HepG2 (cell line): ENCODE data around the gene ACSL5. TPM values are rescaled to one million over a fixed set of nuclear protein-coding genes. Genes with fewer than 3 reads are reported as not detected.
A peak's percentile ranks its signal among the peaks of the same experiment; 100 is the strongest.

Experiments used
- CREM ChIP-seq, 2 experiments: sonication (generic) in 1 of 2; formaldehyde crosslinking in 1 of 2; IDR thresholded peaks; 2 replicates each; pipeline versions ENCODE4 v1.4.0 to v1.6.1; 2016 to 2020; ENCODE audit warnings: antibody characterized with exemption in 1 of 2, mild to moderate bottlenecking in 1 of 2, missing genetic modification reagents in 1 of 2
- EP300 ChIP-seq, 3 experiments: sonication (generic) in 1 of 3; formaldehyde crosslinking in 1 of 3; IDR thresholded peaks; 2 replicates each; pipeline versions ENCODE4 v1.5.1 to v1.6.1; 2011 to 2020; ENCODE audit warnings: low read depth in 2 of 3, low read length in 2 of 3, borderline replicate concordance in 1 of 3, improper control_type of control experiment in 1 of 3, mild to moderate bottlenecking in 1 of 3, missing genetic modification reagents in 1 of 3, moderate library complexity in 1 of 3
- HOXA9 ChIP-seq: sonication (generic); formaldehyde crosslinking; IDR thresholded peaks from 2 replicates; pipeline ENCODE4 v1.8.1; 2022; ENCODE audit warnings: missing genetic modification reagents, mild to moderate bottlenecking, moderate library complexity, borderline replicate concordance
- MEF2D ChIP-seq: sonication (generic); formaldehyde crosslinking; IDR thresholded peaks from 2 replicates; pipeline ENCODE4 v1.5.1; 2020; ENCODE audit warnings: mild to moderate bottlenecking, missing genetic modification reagents
- MIER3 ChIP-seq: IDR thresholded peaks from 2 replicates; pipeline ENCODE4 v1.6.1; 2016; ENCODE audit warnings: missing compliant biosample characterization, borderline replicate concordance
- MXI1 ChIP-seq: IDR thresholded peaks from 3 replicates; pipeline ENCODE4 v1.6.1; 2012; ENCODE audit warnings: low read depth, low read length, inconsistent platforms, borderline replicate concordance
- PRMT3 ChIP-seq: sonication (generic); formaldehyde crosslinking; IDR thresholded peaks from 2 replicates; pipeline ENCODE4 v1.8.1; 2022; ENCODE audit warnings: low read depth, mild to moderate bottlenecking, moderate library complexity, missing genetic modification reagents, borderline replicate concordance
- SIN3B ChIP-seq: fragments of 150-350 bp; IDR thresholded peaks from 2 replicates; pipeline ENCODE4 v1.6.1; 2014; ENCODE audit warnings: low read length
- SKI ChIP-seq: fragments of 450-650 bp; IDR thresholded peaks from one replicate; pipeline ENCODE4 v1.6.1; 2018; ENCODE audit warnings: mild to moderate bottlenecking; ENCODE audit not compliant: partially characterized antibody
- SOX5 ChIP-seq: IDR thresholded peaks from 2 replicates; pipeline ENCODE4 v1.6.1; 2016; ENCODE audit warnings: borderline replicate concordance
- SP5 ChIP-seq: IDR thresholded peaks from 2 replicates; pipeline ENCODE4 v1.6.1; 2016; ENCODE audit warnings: low read depth, borderline replicate concordance
- YEATS2 ChIP-seq: sonication (generic); formaldehyde crosslinking; IDR thresholded peaks from 2 replicates; pipeline ENCODE4 v1.4.0; 2020; ENCODE audit warnings: missing genetic modification reagents, borderline replicate concordance
- ZBED4 ChIP-seq: sonication (generic); formaldehyde crosslinking; IDR thresholded peaks from 2 replicates; pipeline ENCODE4 v1.4.0; 2020; ENCODE audit warnings: missing genetic modification reagents, borderline replicate concordance
- ZNF180 ChIP-seq: sonication (generic); formaldehyde crosslinking; IDR thresholded peaks from 2 replicates; pipeline ENCODE4 v1.4.0; 2020; ENCODE audit warnings: low read depth, missing genetic modification reagents, borderline replicate concordance
- ZNF251 ChIP-seq: sonication (generic); formaldehyde crosslinking; IDR thresholded peaks from 2 replicates; pipeline ENCODE4 v1.9.0; 2021; ENCODE audit warnings: mild to moderate bottlenecking, missing genetic modification reagents
- ZNF296 ChIP-seq: sonication (generic); formaldehyde crosslinking; conservative IDR thresholded peaks from 2 replicates; pipeline ENCODE4 v1.5.0; 2020; ENCODE audit warnings: mild to moderate bottlenecking, missing genetic modification reagents
- ZNF3 ChIP-seq: IDR thresholded peaks from 2 replicates; pipeline ENCODE4 v1.7.0; 2017; ENCODE audit warnings: inconsistent platforms
- ZNF335 ChIP-seq: sonication (generic); formaldehyde crosslinking; IDR thresholded peaks from 2 replicates; pipeline ENCODE4 v1.4.0; 2020; ENCODE audit warnings: missing genetic modification reagents
- ZNF572 ChIP-seq: sonication (generic); formaldehyde crosslinking; IDR thresholded peaks from 2 replicates; pipeline ENCODE4 v1.5.1; 2020; ENCODE audit warnings: mild to moderate bottlenecking, missing genetic modification reagents
- ZNF670 ChIP-seq: sonication (generic); formaldehyde crosslinking; IDR thresholded peaks from 2 replicates; pipeline ENCODE4 v1.8.0; 2022; ENCODE audit warnings: mild to moderate bottlenecking, missing genetic modification reagents, borderline replicate concordance
- ZNF740 ChIP-seq: sonication (generic); formaldehyde crosslinking; IDR thresholded peaks from 2 replicates; pipeline ENCODE4 v1.4.0; 2020; ENCODE audit warnings: missing genetic modification reagents
- ZNF761 ChIP-seq: sonication (generic); formaldehyde crosslinking; conservative IDR thresholded peaks from 2 replicates; pipeline ENCODE4 v1.4.0; 2020; ENCODE audit warnings: mild to moderate bottlenecking, missing genetic modification reagents
- ZSCAN20 ChIP-seq: sonication (generic); formaldehyde crosslinking; IDR thresholded peaks from 2 replicates; pipeline ENCODE4 v1.4.0; 2020; ENCODE audit warnings: missing genetic modification reagents, mild to moderate bottlenecking, borderline replicate concordance
- polyA plus RNA-seq, 8 experiments: library from polyadenylated mRNA; depleted of rRNA in 3 of 8; stranded (reverse) in 7 of 8; unstranded in 1 of 8; fragments of >200 nt; fragmentation: Illumina TruSeq in 4 of 8; extraction: Trizol in 4 of 8; gene quantifications; 2 replicates each; pipeline versions ENCODE4 v1.2.1 to v1.2.3, GENCODE V29; 2011 to 2016; ENCODE audit warnings: low read depth in 4 of 8, missing spikeins in 1 of 8, mixed read lengths in 1 of 8; ENCODE audit not compliant: insufficient read depth in 1 of 8
- total RNA-seq, 5 experiments: library from RNA; depleted of rRNA; stranded (reverse); fragments of >200 nt; fragmentation: Illumina TruSeq; extraction: Trizol; gene quantifications; 2 replicates each; pipeline ENCODE4 v1.2.3, GENCODE V29; 2016; ENCODE audit warnings: low read depth in 1 of 5
- TF ChIP-seq, protein P1 (sequence below): sonication (generic); formaldehyde crosslinking; IDR thresholded peaks from 2 replicates; pipeline ENCODE4 v1.5.0; 2020; ENCODE audit warnings: missing genetic modification reagents
- TF ChIP-seq, protein P2 (sequence below): IDR thresholded peaks from 2 replicates; pipeline ENCODE4 v1.6.1; 2016

Gene ACSL5
- total and polyA plus RNA-seq, 2 of the 13 experiments (the other 11 are each of a cell fraction or from before 2014, with no cell fraction given), result 56.4 to 82.5 TPM

- TF ChIP-seq MIER3 (CRISPR knock-in tag), result no peak
- no peak for TF ChIP-seq ZNF296
- TF ChIP-seq ZSCAN20 (CRISPR knock-in tag), result no peak
- peak; percentile 39; the same call in 1 of the 2 replicates for TF ChIP-seq SOX5 (CRISPR knock-in tag)
- TF ChIP-seq PRMT3 (CRISPR knock-in tag), result no peak
- TF ChIP-seq ZNF761 (CRISPR knock-in tag), result no peak
- TF ChIP-seq ZBED4, result no peak
- no peak for TF ChIP-seq ZNF3 (CRISPR knock-in tag)
- TF ChIP-seq, protein P1, sequence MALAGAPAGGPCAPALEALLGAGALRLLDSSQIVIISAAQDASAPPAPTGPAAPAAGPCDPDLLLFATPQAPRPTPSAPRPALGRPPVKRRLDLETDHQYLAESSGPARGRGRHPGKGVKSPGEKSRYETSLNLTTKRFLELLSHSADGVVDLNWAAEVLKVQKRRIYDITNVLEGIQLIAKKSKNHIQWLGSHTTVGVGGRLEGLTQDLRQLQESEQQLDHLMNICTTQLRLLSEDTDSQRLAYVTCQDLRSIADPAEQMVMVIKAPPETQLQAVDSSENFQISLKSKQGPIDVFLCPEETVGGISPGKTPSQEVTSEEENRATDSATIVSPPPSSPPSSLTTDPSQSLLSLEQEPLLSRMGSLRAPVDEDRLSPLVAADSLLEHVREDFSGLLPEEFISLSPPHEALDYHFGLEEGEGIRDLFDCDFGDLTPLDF (CRISPR knock-in tag), result no peak
- no peak for TF ChIP-seq SP5
- TF ChIP-seq ZNF180, result no peak
- no peak for TF ChIP-seq EP300 (IDR thresholded peaks at IDR 0.05; ENCODE audit: low read depth in 2 of 2, low read length in 2 of 2)
- TF ChIP-seq EP300 (CRISPR knock-in tag; IDR thresholded peaks at IDR 0.05; ENCODE audit: borderline replicate concordance), result peak; percentile 15; the same call in 1 of the 2 replicates
- no peak; the same call in 1 of the 2 replicates for TF ChIP-seq CREM (IDR thresholded peaks at IDR 0.05)
- TF ChIP-seq CREM (CRISPR knock-in tag; IDR thresholded peaks at IDR 0.05), result no peak
- no peak for TF ChIP-seq ZNF251
- no peak for TF ChIP-seq ZNF670 (CRISPR knock-in tag)
- no peak for TF ChIP-seq ZNF740 (CRISPR knock-in tag)
- TF ChIP-seq HOXA9 (CRISPR knock-in tag), result no peak
- TF ChIP-seq MEF2D (CRISPR knock-in tag), result no peak
- TF ChIP-seq MXI1, result no peak
- no peak for TF ChIP-seq SIN3B
- TF ChIP-seq ZNF335 (CRISPR knock-in tag), result no peak
- no peak for TF ChIP-seq YEATS2 (CRISPR knock-in tag)
- no peak for TF ChIP-seq ZNF572 (CRISPR knock-in tag)
- TF ChIP-seq, protein P2, sequence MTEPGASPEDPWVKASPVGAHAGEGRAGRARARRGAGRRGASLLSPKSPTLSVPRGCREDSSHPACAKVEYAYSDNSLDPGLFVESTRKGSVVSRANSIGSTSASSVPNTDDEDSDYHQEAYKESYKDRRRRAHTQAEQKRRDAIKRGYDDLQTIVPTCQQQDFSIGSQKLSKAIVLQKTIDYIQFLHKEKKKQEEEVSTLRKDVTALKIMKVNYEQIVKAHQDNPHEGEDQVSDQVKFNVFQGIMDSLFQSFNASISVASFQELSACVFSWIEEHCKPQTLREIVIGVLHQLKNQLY (CRISPR knock-in tag), result no peak
- no peak for TF ChIP-seq SKI
Observed at GRCh38 chr10:112374724-112375541, 1.0 kb downstream of the ACSL5 start (continued).
